ENCODE measurements around the gene NCOA1. TPM values are rescaled to one million over a fixed set of nuclear protein-coding genes. Genes with fewer than 3 reads are reported as not detected.

Gene NCOA1
- total and polyA plus RNA-seq, 2 of the 4 experiments (the other 2 are of a cell fraction), result 6.7 to 11.3 TPM

DNA sequence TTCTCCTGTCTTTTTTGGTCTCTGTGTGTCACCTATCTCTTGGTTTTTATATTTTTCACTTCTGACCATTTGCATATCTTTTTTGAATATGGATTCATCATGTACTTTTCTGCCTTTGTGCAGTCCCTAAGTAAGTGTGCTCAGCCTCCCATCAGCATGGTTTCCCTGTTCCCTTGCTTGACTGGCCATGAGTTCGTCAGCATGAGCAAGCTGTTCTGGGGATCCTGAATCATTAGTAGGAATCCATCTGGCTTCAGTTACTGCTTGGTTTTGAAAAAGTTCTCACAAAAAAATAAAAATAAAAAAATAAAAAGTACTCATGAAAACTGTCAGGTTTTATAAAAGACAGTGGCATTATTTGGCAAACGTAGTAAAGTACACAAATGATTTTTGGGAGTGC, 144.1 kb downstream of the NCOA1 start:
- no peak for ATAC-seq (ENCODE audit: low read depth)

More for the DNA sequence above, 144.1 kb downstream of the NCOA1 start:
- no peak for TF ChIP-seq RFX5 (IDR thresholded peaks at IDR 0.05; ENCODE audit: low read depth, low read length)
- TF ChIP-seq RAD21 (IDR thresholded peaks at IDR 0.05; ENCODE audit: low read length), result no peak
- TF ChIP-seq, protein P1, sequence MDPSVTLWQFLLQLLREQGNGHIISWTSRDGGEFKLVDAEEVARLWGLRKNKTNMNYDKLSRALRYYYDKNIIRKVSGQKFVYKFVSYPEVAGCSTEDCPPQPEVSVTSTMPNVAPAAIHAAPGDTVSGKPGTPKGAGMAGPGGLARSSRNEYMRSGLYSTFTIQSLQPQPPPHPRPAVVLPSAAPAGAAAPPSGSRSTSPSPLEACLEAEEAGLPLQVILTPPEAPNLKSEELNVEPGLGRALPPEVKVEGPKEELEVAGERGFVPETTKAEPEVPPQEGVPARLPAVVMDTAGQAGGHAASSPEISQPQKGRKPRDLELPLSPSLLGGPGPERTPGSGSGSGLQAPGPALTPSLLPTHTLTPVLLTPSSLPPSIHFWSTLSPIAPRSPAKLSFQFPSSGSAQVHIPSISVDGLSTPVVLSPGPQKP (IDR thresholded peaks at IDR 0.05; ENCODE audit: borderline replicate concordance, low read depth, low read length), result no peak
- TF ChIP-seq NFE2L2 (IDR thresholded peaks at IDR 0.05; ENCODE audit: low read depth, low read length), result no peak
- TF ChIP-seq, protein P2, sequence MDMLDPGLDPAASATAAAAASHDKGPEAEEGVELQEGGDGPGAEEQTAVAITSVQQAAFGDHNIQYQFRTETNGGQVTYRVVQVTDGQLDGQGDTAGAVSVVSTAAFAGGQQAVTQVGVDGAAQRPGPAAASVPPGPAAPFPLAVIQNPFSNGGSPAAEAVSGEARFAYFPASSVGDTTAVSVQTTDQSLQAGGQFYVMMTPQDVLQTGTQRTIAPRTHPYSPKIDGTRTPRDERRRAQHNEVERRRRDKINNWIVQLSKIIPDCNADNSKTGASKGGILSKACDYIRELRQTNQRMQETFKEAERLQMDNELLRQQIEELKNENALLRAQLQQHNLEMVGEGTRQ (IDR thresholded peaks at IDR 0.05; ENCODE audit: low read depth, low read length), result no peak
- TF ChIP-seq BHLHE40 (IDR thresholded peaks at IDR 0.05; ENCODE audit: low read depth, low read length), result no peak
- no peak overlapping the region for H3K14ac ChIP-seq (replicated peaks; ENCODE audit: low read depth, low read length)
- H4K5ac ChIP-seq (ENCODE audit: low read depth, low read length), result no peak overlapping the region
- no peak overlapping the region for H2BK15ac ChIP-seq (ENCODE audit: low read depth, low read length)
- H3K9me3 ChIP-seq (ENCODE audit: control insufficient read depth, insufficient read depth, low read length), result no peaks in the 10 kb centered on the region
- H3K36me3 ChIP-seq (ENCODE audit: control insufficient read depth, insufficient read depth, low read length), result no peaks in the 10 kb centered on the region
- POLR2A ChIA-PET (ENCODE audit: unreplicated experiment), result no interaction called here
- peaks cover 3% of the 10 kb centered on the region; the same call in 1 of the 2 replicates for H3K9me1 ChIP-seq (ENCODE audit: insufficient read depth, low read length)
- no peak overlapping the region for H3K56ac ChIP-seq (ENCODE audit: extremely low read depth, insufficient read depth, low read length)
- no peak overlapping the region for H2BK5ac ChIP-seq (ENCODE audit: low read depth, low read length, poor library complexity, severe bottlenecking)
- H3K4me2 ChIP-seq (ENCODE audit: low read depth, low read length), result no peak overlapping the region
- no peak overlapping the region for H3K9ac ChIP-seq (ENCODE audit: low read depth, low read length)
- no peak overlapping the region for H2AFZ ChIP-seq (replicated peaks; ENCODE audit: low read length, poor library complexity)
- CTCF ChIA-PET, result no interaction called here
- H3K4me1 ChIP-seq (ENCODE audit: control insufficient read depth, insufficient read depth, low read length), result no peaks in the 10 kb centered on the region
- in situ Hi-C loops (cut with MboI; ENCODE audit: low sequenced_read_pairs) (no loop called here), dilution Hi-C loops (cut with HindIII; ENCODE audit: low sequenced_read_pairs, unreplicated experiment) (no loop called here), intact Hi-C loops (cut with micrococcal nuclease) (no loop called here)
- H3K4me3 ChIP-seq (ENCODE audit: insufficient read depth, low read depth, low read length), result no peak overlapping the region
- no peak overlapping the region for H4K8ac ChIP-seq (ENCODE audit: low read depth in 2 of 2, low read length in 2 of 2)
- H2AK5ac ChIP-seq (ENCODE audit: low read depth, low read length), result no peak overlapping the region
- peak; percentile 31 for DNase-seq
- H2BK20ac ChIP-seq (ENCODE audit: low read depth, low read length), result no peak overlapping the region
- no peaks in the 10 kb centered on the region for H3K27me3 ChIP-seq (ENCODE audit: control insufficient read depth, insufficient read depth, low read length)
- H2AK9ac ChIP-seq (replicated peaks; ENCODE audit: low read depth, low read length, poor library complexity), result no peak overlapping the region
- no CpG with 5 or more reads among the region's 2 CpGs for WGBS, 2 experiments (ENCODE audit: extremely low coverage in 2 of 2, insufficient read length in 1 of 2)
- H4K20me1 ChIP-seq (ENCODE audit: insufficient read depth, low read length), result no peaks in the 10 kb centered on the region
- BruUV-seq (replicated peaks), result no TSS peak
- no peak overlapping the region for H4K91ac ChIP-seq (ENCODE audit: insufficient read depth, low read depth, low read length)
- H3K23ac ChIP-seq (ENCODE audit: low read depth, low read length), result no peak overlapping the region
- H3K4ac ChIP-seq (ENCODE audit: low read depth, low read length), result no peak overlapping the region
- no peak overlapping the region for H3K18ac ChIP-seq (ENCODE audit: low read depth, low read length)
- H2BK120ac ChIP-seq (ENCODE audit: low read depth, low read length), result no peak overlapping the region
- no peak overlapping the region for H3K27ac ChIP-seq (ENCODE audit: insufficient read depth, low read length)
- H3K79me1 ChIP-seq (ENCODE audit: low read depth in 1 of 2, low read length in 2 of 2), result no peaks in the 10 kb centered on the region

Measured in IMR-90 (cell line).